ENCODE measurements around the gene ZNF830.

DNA sequence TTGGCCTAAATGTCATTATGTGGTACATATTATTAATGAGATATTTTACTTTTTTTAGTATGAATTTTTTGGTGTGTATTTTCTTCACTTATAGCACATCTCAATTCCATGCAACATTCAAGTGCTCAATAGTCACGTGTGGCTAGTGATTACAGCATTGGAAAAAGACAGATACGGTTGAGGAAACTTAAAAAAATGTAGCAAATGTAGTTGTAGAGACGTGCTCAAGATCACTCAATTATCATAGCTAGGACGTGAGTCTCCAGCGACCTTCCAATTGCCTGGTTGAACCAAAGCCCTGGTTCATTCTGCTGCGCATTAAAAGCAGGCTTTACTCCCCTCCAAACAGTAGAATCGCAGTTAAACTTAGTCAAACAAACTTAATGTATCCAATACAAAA, 17.8 kb downstream of the ZNF830 start:
- TF ChIP-seq, protein P1, sequence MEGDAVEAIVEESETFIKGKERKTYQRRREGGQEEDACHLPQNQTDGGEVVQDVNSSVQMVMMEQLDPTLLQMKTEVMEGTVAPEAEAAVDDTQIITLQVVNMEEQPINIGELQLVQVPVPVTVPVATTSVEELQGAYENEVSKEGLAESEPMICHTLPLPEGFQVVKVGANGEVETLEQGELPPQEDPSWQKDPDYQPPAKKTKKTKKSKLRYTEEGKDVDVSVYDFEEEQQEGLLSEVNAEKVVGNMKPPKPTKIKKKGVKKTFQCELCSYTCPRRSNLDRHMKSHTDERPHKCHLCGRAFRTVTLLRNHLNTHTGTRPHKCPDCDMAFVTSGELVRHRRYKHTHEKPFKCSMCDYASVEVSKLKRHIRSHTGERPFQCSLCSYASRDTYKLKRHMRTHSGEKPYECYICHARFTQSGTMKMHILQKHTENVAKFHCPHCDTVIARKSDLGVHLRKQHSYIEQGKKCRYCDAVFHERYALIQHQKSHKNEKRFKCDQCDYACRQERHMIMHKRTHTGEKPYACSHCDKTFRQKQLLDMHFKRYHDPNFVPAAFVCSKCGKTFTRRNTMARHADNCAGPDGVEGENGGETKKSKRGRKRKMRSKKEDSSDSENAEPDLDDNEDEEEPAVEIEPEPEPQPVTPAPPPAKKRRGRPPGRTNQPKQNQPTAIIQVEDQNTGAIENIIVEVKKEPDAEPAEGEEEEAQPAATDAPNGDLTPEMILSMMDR (IDR thresholded peaks at IDR 0.05; ENCODE audit: insufficient read depth, low read depth, low read length) = no peak
- TF ChIP-seq EZH2 (IDR thresholded peaks at IDR 0.05; ENCODE audit: insufficient read depth, low read length) = no peak

All from astrocyte (in vitro differentiated cells and primary cell).